NT2/D1 (cell line): ENCODE results near the gene LRRC75A.

Experiments used
- SUZ12 ChIP-seq: IDR thresholded peaks from 2 replicates; pipeline ENCODE4 v1.6.1; 2011; ENCODE audit not compliant: insufficient read length, insufficient read depth; ENCODE audit errors: extremely low read depth
- YY1 ChIP-seq: IDR thresholded peaks from 2 replicates; pipeline ENCODE4 v1.6.1; 2011; ENCODE audit not compliant: insufficient read length, insufficient read depth
- ZNF274 ChIP-seq: IDR thresholded peaks from 2 replicates; pipeline ENCODE4 v1.6.1; 2011; ENCODE audit warnings: mild to moderate bottlenecking, low read depth, low read length

DNA sequence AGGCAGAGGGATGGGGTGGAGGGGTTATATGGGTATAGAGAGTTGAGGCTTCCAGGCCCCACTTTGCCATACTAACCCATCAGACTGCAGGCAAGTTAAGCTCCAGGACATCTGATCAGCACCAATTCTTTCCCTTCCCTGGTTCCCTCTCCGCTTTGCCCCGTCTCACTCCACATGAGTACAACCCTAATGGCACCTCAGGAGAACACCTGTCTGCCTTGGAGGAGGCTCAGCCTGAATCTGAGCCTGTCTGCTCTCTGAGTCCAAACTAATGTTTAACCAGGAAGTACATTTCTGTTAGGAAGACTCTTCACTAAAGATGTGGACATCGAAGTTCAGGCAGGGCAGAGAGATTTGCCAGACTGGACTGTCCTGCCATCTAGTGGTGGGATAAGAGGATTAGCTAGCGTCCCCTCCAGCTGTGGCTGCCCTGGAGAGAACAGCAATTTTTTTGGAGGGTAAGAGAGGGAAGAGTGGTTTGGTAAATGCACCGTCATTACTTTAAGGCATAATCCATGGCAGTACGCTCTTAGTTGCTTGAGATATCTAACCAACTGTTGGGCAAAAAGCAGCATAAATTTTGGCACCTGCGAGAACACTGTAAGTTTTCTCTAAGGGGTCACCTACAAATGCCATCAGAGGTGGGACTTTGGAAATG is 29.2 kb upstream of the LRRC75A start:
- TF ChIP-seq YY1 (no peak), ZNF274 (no peak), SUZ12 (no peak)
